ENCODE results near the gene HBD.

HBD gene

DNA sequence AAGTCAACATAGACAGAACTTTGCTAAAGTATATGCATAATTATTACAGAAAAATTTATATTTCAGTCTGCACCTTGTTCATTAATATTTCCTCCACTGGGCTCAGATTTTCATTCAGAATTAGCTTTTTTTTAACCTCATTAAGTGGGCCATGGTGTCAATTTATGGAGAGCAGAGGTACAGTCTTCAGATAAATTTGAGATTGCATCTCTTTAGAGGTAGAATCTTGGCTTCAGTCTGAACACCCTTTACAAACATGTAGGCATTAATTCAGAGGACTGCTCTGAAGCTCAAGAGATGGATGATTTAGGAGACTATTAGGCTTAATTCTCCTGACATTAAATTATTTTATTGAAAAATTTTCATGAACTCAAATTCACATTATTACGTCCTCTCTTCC is 4.0 kb downstream of the HBD start:
- DNase-seq: no peak

DNA sequence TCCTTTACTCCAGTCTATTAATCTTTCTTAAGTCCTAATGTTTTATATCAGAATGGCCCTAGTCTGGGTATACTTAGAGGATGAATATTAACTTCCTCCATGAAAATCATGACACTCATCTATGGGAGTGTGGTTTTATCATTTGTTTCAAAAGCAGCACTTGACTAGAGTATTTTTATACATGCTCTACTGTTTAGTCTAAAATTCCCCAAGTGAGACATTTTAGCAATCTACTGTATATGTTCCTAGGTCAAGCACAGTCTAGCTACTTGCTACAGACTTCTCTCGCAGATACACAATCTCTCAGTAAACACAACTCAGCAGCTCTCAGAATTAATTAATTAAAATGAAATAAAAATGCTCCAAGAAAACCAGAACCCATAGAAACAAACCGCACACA is 4.5 kb downstream of the HBD start:
- DNase-seq: no peak

DNA sequence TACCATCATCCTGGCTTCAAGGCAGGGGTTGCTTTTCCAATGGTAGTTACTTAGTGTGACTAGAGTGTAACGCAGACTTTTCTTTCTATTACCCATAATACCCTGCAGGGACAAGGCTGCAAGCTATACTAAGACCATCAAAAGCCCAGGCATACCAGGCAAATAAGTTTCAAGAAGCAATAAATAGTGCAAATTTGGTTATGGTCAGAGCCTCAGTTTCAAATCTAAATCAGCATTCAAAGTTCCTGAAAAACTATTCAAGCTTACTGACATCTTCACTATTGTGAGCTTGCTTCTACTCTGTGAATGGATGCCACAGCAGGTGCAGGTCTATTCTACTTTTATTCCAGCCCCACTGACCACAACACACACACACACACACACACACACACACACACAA is 4.9 kb downstream of the HBD start:
- no peak for DNase-seq

DNA sequence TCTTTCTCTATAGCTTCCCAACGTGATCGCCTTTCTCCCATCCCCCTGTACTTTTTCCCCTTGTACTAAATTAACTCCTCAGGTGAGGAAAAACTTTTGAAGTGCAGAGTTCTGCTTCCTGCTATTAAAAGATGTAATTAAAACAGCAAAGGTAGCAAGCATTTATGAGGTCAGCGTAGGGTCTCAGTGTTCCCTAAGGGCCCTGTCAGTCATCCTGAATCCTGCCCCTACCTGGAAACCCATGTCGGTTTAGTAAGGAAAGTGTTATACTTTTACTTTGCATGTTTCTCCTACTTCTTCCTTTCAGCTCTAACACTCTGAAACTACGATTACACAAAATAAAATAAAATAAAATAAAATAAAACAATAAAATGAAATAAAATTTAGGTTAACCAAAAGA is 6.2 kb downstream of the HBD start:
- DNase-seq: no peak

DNA sequence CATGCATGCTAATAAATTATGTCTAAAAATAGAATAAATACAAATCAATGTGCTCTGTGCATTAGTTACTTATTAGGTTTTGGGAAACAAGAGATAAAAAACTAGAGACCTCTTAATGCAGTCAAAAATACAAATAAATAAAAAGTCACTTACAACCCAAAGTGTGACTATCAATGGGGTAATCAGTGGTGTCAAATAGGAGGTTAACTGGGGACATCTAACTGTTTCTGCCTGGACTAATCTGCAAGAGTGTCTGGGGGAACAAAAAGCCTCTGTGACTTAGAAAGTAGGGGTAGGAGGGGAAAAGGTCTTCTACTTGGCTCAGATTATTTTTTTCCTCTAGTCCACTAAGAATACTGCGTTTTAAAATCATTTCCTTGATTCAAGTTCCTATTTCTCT is 6.6 kb downstream of the HBD start:
- no peak for DNase-seq

DNA sequence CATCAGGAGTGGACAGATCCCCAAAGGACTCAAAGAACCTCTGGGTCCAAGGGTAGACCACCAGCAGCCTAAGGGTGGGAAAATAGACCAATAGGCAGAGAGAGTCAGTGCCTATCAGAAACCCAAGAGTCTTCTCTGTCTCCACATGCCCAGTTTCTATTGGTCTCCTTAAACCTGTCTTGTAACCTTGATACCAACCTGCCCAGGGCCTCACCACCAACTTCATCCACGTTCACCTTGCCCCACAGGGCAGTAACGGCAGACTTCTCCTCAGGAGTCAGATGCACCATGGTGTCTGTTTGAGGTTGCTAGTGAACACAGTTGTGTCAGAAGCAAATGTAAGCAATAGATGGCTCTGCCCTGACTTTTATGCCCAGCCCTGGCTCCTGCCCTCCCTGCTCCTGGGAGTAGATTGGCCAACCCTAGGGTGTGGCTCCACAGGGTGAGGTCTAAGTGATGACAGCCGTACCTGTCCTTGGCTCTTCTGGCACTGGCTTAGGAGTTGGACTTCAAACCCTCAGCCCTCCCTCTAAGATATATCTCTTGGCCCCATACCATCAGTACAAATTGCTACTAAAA is 7.5 kb downstream of the HBD start, which contains the start of gene HBB:
Gene HBB, minus strand, starts transcription at position 340 of the 579 bp plus-strand sequence. Its CDS starts 50 bp downstream, at position 290.
- DNase-seq: no peak

DNA sequence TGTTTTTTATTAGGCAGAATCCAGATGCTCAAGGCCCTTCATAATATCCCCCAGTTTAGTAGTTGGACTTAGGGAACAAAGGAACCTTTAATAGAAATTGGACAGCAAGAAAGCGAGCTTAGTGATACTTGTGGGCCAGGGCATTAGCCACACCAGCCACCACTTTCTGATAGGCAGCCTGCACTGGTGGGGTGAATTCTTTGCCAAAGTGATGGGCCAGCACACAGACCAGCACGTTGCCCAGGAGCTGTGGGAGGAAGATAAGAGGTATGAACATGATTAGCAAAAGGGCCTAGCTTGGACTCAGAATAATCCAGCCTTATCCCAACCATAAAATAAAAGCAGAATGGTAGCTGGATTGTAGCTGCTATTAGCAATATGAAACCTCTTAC is 8.8 kb downstream of the HBD start:
- DNase-seq: no peak

DNA sequence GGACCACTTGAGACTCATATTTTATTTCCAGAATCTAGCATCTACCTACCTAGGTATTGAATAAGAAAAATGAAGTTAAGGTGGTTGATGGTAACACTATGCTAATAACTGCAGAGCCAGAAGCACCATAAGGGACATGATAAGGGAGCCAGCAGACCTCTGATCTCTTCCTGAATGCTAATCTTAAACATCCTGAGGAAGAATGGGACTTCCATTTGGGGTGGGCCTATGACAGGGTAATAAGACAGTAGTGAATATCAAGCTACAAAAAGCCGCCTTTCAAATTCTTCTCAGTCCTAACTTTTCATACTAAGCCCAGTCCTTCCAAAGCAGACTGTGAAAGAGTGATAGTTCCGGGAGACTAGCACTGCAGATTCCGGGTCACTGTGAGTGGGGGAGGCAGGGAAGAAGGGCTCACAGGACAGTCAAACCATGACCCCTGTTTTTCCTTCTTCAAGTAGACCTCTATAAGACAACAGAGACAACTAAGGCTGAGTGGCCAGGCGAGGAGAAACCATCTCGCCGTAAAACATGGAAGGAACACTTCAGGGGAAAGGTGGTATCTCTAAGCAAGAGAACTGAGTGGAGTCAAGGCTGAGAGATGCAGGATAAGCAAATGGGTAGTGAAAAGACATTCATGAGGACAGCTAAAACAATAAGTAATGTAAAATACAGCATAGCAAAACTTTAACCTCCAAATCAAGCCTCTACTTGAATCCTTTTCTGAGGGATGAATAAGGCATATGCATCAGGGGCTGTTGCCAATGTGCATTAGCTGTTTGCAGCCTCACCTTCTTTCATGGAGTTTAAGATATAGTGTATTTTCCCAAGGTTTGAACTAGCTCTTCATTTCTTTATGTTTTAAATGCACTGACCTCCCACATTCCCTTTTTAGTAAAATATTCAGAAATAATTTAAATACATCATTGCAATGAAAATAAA is 9.5 kb downstream of the HBD start:
- DNase-seq: no peak

DNA sequence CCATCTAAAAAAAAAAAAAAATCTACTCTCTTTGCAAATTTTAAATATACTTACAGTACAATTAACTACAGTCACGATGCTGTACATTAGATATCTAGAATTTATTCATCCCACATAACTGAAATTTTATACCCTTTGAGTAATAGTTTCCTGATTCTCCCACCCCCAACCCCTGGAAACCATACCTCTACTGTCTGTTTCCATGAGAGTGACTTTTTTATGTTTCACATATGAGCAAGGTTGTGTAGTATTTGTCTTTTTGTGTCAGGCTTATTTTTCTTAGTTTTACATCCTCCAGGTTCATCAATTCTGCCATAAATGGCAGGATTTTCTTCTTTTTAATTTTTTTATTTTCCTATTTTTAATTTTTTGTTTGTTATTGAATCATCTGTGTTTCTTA is 10.6 kb downstream of the HBD start:
- DNase-seq: no peak

DNA sequence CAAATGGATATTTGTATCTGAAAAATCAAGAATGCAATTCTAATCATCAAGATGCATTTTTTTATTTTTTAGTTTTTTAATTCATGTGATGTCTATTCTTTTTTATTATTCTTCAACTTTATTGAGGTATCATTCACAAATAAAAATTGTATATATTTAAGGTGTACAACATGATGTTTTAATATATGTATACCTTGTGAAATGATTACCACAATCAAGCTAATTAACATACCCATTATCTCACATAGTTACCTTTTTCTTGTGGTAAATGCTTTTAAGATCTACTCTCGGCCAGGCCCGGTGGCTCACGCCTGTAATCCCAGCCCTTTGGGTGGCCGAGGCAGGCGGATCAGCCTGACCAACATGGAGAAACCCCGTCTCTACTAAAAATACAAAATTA is 11.1 kb downstream of the HBD start:
- no peak for DNase-seq

DNA sequence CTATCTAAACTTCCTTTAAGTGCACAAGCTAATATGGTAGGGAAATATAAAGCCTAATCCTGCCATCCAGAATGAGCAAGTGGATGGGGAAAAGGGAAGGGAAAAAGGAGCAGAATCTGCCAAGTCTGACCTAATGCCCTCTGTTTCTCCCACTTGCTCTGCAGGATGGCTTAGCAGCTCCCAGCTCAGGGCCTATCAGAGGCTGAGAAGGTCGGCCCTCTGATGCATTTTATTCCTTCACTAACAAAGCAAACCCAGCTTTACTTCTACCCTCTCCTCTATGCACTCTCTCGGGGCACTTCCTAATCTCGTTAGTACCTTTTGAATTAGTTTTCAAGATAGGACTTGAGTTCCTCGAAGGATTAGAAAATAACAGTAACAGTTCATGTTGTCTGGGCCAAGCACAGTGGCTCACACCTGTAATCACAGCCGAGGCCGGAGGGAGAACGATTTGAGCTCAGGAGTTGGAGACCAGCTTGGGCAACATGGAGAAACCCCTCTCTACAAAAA is 23.9 kb downstream of the HBD start:
- no peak for DNase-seq

DNA sequence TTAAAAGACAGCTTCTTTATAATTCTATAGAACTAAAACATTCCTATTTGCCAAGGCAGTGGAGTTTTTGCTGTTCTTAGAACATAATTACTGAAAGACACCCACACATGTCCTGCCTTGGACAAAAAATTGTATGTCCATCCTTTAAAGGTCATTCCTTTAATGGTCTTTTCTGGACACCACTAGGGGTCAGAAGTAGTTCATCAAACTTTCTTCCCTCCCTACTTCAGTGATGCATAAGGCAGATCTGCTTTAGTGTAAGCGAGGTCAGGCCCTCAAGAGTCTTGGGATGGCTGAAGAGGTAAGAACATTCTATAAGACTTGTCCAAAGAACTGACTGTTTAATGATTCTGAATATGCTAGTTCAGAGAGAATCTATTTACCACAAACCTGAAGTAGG is 29.5 kb downstream of the HBD start:
- no peak for DNase-seq

DNA sequence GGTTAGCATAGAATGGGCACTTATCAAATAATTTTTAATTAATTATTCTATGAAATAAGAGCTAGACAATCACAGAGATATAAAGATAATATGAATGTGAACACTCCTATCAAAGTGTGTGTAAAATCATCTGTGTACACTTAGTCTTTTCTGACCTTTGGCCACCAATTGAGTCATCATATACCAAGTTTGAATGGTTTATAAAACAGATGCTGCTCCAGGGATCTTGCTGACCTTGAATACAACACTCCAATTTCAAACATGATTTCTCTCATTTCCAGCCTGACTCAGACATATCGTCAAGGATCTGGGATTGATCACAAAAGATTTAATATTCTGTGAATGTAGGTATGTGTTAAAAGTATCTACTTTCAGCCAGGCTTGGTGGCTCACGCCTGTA is 30.9 kb downstream of the HBD start:
- no peak for DNase-seq

DNA sequence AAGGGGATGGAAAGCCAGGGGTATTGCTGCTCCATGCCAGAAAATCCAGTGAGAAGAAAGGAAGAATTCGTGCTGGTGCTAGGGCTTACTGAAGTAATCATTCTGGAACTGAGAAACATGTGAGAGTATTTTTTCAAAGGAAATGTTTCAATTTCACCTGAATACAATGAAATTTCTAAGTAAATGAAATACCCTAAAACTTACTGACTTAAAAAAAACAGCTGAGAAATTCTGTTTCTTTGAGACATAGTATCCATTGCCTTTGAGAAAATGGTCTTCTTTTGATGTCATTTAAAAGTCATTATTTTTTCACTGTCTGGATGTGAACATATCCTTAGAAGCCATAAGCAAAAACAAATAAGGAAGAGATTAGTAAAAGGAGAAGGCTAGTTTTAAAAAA is 33.7 kb downstream of the HBD start, which contains the start of gene OR51V1:
Gene OR51V1, minus strand, starts transcription at position 101 of the 400 bp plus-strand sequence. Its CDS starts 0 bp downstream, at position 101.
- no peak for DNase-seq

DNA sequence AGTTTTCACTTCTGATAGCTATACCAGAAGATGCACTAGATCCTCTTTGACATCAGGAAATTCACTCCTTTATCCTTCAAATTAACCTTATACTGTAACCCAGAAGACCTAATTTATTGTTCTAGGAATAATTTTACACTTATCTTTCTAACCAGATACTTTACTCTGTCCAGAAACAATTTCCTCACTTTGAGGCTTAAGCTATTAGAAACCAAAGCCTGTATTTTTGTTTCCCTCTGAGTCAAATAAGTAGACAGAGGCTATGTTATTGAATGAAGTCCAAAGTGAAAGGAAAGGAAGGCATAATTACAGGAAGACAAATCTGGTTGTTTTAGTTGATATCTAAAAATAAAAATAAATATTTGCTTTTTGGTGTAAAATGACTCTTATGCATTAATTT is 36.0 kb downstream of the HBD start:
- no peak for DNase-seq

DNA sequence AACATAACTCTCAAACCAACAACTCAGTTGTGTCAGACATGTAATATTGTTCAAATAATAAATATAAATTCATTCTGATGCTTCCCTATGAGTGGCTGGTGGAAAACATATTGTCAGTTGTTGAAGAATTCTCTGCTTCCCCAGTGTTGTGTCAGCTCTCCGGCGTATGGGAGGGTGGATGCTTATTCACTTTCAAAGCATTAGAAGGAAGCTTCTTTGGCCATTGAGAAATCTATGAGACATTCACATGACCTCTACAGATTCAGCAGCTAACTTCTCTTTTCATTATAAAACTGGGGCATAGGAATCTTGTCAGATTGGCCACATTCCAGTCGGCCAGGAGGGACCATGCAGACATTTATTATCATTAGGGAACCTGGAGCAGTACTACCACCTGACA is 36.7 kb downstream of the HBD start:
- DNase-seq: no peak

DNA sequence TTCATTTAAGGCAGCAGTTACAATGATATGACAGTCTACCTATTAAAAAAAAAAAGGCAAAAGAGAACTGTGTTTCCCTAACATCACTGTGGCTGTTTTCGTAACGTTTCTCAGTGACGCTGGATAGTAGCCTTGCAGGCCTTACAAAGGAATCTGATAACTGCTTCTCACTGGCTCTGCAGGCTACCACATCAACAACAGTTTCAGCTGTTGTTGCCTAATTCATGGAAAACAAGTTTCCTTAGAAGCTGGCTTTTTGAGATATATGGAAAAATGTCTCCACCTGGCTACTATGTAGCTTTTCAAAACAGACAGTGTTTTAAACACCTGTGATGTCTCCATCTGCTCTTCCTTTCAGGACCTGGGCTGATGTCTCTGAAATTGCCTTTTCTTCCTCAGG is 37.6 kb downstream of the HBD start:
- DNase-seq: no peak

DNA sequence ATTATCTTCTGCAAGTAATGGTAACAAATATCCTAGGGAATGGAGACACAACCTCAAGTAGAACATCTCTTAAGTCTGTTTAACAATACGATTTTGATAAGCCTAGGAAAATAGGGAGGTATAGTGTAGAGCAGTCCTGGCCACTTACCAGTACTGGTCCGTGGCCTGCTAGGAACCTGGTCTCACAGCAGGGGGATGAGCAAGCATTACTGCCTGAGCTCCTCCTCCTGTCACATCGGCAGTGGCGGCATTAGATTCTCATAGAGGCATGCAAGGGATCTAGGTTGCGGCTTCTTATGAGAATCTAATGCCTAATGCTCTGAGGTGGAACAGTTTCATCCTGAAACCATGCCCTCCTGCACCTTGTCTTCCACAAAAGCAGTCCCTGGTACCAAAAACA is 38.2 kb downstream of the HBD start:
- DNase-seq: no peak

DNA sequence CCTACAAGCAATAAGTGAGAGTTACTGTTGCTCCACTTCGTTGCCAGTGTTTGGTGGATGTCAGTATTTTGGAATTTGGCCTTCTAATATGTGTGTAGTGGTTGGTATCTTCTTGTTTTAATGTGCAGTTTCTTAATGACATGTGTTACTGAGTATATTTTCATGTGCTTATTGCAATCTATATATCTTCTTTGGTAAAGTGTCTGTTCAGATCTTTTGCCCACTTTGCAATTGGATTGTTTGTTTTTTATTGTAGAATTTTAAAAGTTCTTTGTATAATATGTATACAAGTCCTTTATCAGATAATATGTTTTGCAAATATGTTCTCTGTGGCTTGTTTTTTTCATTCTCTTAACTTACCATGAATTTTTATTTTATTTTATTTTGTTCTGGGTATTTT is 41.5 kb downstream of the HBD start:
- no peak for DNase-seq

DNA sequence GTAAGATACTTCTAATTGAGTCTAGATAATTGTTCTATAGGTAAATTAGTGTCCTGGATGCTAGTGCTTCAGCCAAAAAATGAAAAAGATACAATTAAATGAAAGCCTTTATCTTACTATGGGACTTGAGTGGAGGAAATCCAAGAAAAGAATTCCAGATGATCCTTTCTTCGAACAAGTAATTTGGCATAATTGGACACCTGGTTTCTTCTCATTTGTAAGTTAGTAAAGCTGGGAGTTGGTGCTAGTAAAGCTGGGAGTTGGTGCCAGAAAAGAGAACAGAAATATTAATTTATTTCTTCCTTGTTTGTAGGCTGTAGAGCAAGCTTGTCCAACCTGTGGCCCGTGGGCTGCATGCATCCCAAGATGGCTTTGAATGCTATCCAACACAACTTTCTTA is 46.1 kb downstream of the HBD start:
- DNase-seq: no peak
